GM18867 (cell line): ENCODE results near the gene DHX15.
A peak's percentile ranks its signal among the peaks of the same experiment; 100 is the strongest.

ENCODE experiments used
- ATAC-seq: cut with Tn5 transposase; IDR thresholded peaks from one replicate; pipeline ENCODE4 v1.9.1; 2021; ENCODE audit warnings: mild to moderate bottlenecking, moderate library complexity; ENCODE audit not compliant: unreplicated experiment

The DHX15 gene

DNA sequence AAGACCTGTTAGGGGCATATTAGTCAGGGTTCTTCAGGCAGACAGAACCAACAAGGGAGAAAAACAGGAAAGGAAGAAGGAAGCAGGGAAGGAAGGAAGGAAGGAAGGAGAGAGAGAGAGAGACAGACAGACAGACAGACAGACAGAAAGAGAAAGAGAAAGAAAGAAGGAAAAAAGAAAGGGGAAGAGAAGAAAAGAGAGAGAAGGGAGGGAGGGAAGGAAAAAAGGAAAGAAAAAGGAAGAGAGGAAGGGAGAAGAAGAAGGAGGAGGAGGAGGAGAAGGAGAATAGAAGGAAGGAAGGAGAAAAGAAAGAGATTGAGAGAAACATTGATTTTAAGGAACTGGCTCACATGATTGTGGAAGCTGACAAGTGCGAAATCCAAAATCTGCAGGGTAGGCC is 89.0 kb downstream of the DHX15 start:
- no peak for ATAC-seq

DNA sequence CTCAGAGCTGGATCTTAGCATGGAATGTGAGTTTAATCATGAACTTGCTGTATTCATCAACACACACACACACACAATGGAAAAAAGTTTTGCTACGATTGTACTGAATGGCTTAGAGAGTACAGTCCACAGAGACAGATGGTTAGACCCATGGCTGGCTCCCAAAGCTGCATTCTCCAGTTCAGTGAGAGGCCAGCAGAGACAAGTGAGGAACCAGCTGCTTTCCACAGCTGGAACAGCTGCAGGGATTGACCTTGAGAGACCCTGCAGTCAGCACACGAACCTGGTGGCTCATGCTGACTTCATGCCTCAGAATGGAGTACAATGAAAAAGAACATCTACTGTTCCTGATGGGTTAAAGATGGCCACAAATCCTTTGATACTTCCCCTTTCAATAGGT is 94.5 kb downstream of the DHX15 start:
- ATAC-seq: no peak

DNA sequence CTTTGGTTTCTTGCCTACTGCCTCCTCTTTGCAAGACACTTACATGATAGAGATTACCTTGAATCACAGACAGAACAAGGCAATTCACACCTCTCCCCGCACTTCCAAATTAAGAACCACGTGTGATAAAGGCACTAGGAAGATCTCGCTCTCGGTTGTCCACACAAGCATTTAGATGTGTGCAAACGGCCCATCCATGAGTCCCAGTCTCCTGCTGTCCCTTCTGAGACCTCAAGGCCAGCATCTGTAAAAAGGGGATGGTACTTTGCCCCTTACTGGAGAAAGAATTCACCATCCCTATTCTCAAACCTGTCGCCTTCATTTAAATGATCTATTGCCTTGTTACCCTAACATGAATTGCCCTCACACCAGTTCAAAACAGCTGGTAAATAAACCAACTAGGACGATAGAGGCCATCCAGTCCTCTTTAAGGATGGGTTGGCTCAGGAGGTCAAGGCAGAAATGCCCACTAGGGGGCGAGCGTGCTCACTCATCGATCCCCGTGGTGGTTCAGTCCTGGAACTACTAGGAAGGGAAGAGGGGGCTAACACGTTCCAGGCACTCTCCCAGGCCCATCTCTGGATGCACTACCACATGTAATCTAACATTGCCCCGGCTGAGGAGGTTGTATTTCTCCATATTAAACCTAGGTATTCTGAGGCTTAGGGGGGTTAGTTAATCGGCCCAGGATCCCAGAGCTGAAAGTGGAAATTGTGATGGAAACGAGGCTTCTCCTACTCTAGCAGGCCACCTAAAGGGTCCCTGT is 95.8 kb downstream of the DHX15 start:
- ATAC-seq: peak; percentile 91

DNA sequence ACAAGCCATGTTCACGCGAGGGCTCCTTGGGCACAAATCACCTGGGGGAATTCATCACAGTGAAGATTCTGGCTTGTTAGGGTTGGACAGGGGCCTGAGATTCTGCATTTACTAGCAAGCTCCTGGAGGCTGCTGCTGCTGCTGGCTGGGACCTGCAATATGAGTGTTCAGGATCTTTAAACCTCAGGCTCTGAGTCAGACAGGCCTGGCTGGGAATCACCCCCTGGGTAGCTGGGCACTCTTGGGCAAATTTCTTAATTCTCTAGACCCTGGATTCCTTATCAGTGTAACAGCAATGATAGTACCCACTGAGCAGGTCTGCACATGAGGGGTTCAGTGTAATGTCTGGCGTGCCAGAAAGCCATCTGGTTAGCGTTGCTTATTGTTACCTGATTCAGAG is 101.5 kb downstream of the DHX15 start:
- no peak for ATAC-seq

DNA sequence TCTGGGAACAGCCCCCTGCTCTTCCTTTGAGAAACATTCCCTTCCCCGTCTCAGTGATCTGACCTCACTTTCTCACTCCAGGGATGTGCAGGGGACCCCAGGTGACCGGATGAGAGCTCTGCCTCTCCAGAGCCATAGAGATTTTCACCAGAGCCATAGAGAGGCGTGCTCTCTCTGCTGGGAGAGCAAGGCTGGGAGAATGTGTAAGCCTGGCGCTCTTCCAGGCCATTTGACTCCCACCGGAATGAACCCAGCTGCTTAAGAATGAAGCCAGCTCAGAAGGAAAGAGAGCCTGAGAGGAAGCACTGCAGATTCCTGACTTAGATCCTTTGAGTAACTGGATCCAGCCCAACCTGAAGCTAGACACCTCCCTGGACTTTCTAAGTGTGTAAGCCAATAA is 106.4 kb downstream of the DHX15 start:
- ATAC-seq: no peak
